ENCODE results near the gene ABCD1. TPM values are rescaled to one million over a fixed set of nuclear protein-coding genes. Genes with fewer than 3 reads are reported as not detected.
"Not testable (repeated sequence)": the region's sequence is repeated elsewhere in the genome, so short reads cannot be mapped to it uniquely, and the experiment has no call there.

The ABCD1 gene
- total and polyA plus RNA-seq, 9 donors: 1.4 to 11.1 (median 8.3) TPM

DNA sequence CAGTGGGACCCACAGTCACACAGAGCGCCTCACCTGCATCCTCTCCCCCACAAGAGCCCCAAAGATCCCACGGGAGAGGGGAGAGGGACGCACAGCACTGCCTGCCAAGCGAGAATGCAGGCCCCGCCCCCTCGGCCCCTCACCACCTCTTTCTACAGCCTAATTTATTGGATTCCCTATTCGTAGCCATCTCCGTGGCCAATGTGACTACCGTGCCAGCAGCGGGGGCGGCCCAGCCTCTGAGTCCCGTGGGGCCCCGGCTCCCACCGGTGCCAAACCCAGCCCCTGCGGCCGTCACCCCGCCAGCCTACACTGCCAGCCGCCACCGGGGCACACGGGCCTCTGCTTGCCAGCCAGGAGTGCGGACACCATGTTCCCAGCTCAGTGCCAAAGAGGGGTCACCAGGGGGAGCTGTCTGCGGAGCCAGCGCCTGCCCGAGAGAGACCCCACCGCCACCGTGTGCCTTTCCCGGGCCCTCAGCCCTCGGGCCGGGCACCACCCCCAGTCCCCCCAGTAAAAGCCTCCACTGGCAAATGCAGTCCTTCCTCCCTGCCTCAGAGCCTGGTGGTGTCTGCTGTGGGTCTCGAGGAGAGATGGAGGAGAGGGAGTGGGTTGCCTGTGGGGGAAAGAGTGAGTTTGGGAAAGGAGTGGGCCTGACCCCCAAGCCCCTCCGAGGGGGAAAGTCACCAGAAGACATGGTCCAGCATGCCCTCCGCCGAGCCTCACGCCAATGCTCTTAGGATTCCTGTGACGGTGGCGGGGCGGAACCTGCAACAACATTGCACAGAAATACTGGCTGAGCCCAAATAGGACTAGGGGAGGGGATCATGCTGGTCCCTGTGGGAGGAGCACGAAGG, 19.8 kb downstream of the ABCD1 start:
- DNase-seq: peak in 1 of 5 donors; percentile 56
- H3K36me3 ChIP-seq: no peaks in the 10 kb centered on the region
- no peak overlapping the region for H3K27ac ChIP-seq
- H3K4me1 ChIP-seq (ENCODE audit: insufficient read depth): peaks cover 2% of the 10 kb centered on the region
- no peaks in the 10 kb centered on the region for H3K9me3 ChIP-seq
- H3K27me3 ChIP-seq: no peaks in the 10 kb centered on the region
- no peak overlapping the region for H3K4me3 ChIP-seq
- intact Hi-C loops (cut with DNase I): no loop called here
- TF ChIP-seq POLR2A (IDR thresholded peaks at IDR 0.05) (no peak), EP300 (IDR thresholded peaks at IDR 0.05) (no peak)
- TF ChIP-seq, protein P1, sequence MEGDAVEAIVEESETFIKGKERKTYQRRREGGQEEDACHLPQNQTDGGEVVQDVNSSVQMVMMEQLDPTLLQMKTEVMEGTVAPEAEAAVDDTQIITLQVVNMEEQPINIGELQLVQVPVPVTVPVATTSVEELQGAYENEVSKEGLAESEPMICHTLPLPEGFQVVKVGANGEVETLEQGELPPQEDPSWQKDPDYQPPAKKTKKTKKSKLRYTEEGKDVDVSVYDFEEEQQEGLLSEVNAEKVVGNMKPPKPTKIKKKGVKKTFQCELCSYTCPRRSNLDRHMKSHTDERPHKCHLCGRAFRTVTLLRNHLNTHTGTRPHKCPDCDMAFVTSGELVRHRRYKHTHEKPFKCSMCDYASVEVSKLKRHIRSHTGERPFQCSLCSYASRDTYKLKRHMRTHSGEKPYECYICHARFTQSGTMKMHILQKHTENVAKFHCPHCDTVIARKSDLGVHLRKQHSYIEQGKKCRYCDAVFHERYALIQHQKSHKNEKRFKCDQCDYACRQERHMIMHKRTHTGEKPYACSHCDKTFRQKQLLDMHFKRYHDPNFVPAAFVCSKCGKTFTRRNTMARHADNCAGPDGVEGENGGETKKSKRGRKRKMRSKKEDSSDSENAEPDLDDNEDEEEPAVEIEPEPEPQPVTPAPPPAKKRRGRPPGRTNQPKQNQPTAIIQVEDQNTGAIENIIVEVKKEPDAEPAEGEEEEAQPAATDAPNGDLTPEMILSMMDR (IDR thresholded peaks at IDR 0.05): no peak
- 21 to 37% (median 30%) methylated on average over 31 to 38 of the region's 38 CpGs for WGBS, 3 donors

- H3K9me3 ChIP-seq; DNase-seq; intact Hi-C loops (cut with DNase I); H3K4me1 ChIP-seq (ENCODE audit: insufficient read depth); H3K27ac ChIP-seq; H3K27me3 ChIP-seq; H3K4me3 ChIP-seq; H3K36me3 ChIP-seq: not testable (repeated sequence)
- WGBS, 3 donors: 41 to 64% (median 55%) methylated on average over 12 of the region's 12 CpGs
Measured at GRCh38 chrX:153745067-153745433, 20.4 kb downstream of the ABCD1 start.

DNA sequence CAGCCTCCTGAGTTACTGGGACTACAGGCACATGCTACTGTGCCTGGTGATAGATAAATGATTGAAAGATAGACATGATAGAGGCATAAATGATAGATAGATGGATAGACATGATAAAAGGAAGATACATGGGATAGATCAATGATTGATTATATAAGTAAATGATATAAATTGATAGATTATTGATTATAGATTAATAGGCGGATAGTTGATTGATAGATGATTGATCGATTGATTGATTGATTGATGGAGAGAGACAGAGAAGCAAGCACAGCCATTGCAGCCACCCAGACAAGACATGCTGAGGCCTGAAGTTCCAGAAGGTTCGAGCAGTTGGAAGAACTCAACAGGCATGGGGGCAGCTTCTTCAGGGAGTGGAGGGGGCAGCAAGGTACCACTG, 21.7 kb downstream of the ABCD1 start:
- peaks cover 2% of the 10 kb centered on the region for H3K4me1 ChIP-seq (ENCODE audit: insufficient read depth)
- H3K27ac ChIP-seq: no peak overlapping the region
- no peak for DNase-seq
- no peak overlapping the region for H3K4me3 ChIP-seq
- 68 to 84% (median 74%) methylated on average over 3 of the region's 3 CpGs for WGBS, 3 donors
- H3K9me3 ChIP-seq: no peaks in the 10 kb centered on the region
- intact Hi-C loops (cut with DNase I): no loop called here
- no peaks in the 10 kb centered on the region for H3K36me3 ChIP-seq
- TF ChIP-seq, protein P1 (IDR thresholded peaks at IDR 0.05): no peak
- no peaks in the 10 kb centered on the region for H3K27me3 ChIP-seq

GRCh38 chrX:153746991-153747390, 22.3 kb downstream of the ABCD1 start:
- H3K27ac ChIP-seq; H3K9me3 ChIP-seq; H3K4me3 ChIP-seq; H3K4me1 ChIP-seq (ENCODE audit: insufficient read depth); intact Hi-C loops (cut with DNase I); H3K36me3 ChIP-seq; DNase-seq; H3K27me3 ChIP-seq: not testable (repeated sequence)
- 58 to 72% (median 65%) methylated on average over 6 of the region's 6 CpGs for WGBS, 3 donors

- H3K36me3 ChIP-seq; H3K27ac ChIP-seq; intact Hi-C loops (cut with DNase I); H3K4me3 ChIP-seq; H3K27me3 ChIP-seq; H3K4me1 ChIP-seq (ENCODE audit: insufficient read depth); H3K9me3 ChIP-seq: not testable (repeated sequence)
- DNase-seq: peak in 1 of 5 donors; percentile 41
- 53 to 63% (median 53%) methylated on average over 7 of the region's 7 CpGs for WGBS, 3 donors
Measured at GRCh38 chrX:153749017-153749416, 24.4 kb downstream of the ABCD1 start.

GRCh38 chrX:153750127-153750774, 25.6 kb downstream of the ABCD1 start:
- no peaks in the 10 kb centered on the region for H3K9me3 ChIP-seq
- H3K4me3 ChIP-seq: no peak overlapping the region
- 69 to 73% (median 72%) methylated on average over 12 of the region's 12 CpGs for WGBS, 3 donors
- no peaks in the 10 kb centered on the region for H3K36me3 ChIP-seq
- TF ChIP-seq, protein P1 (IDR thresholded peaks at IDR 0.05): no peak
- TF ChIP-seq EP300 (IDR thresholded peaks at IDR 0.05) (no peak), POLR2A (IDR thresholded peaks at IDR 0.05) (no peak)
- H3K4me1 ChIP-seq (ENCODE audit: insufficient read depth): no peaks in the 10 kb centered on the region
- no peak for DNase-seq
- no peak overlapping the region for H3K27ac ChIP-seq
- intact Hi-C loops (cut with DNase I): no loop called here
- no peaks in the 10 kb centered on the region for H3K27me3 ChIP-seq

All from ovary (tissue), 9 donors.